NCI-H146 treated with DMSO at 0.1 percent for 48 hours (cell line): Measurements from ENCODE around the gene PELI1.

Experiments
- DNase-seq: peaks from one replicate; lab custom pipeline; 2025; ENCODE audit not compliant: unreplicated experiment; lab: John Stamatoyannopoulos, UW

The PELI1 gene, protein sequence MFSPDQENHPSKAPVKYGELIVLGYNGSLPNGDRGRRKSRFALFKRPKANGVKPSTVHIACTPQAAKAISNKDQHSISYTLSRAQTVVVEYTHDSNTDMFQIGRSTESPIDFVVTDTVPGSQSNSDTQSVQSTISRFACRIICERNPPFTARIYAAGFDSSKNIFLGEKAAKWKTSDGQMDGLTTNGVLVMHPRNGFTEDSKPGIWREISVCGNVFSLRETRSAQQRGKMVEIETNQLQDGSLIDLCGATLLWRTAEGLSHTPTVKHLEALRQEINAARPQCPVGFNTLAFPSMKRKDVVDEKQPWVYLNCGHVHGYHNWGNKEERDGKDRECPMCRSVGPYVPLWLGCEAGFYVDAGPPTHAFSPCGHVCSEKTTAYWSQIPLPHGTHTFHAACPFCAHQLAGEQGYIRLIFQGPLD

DNA sequence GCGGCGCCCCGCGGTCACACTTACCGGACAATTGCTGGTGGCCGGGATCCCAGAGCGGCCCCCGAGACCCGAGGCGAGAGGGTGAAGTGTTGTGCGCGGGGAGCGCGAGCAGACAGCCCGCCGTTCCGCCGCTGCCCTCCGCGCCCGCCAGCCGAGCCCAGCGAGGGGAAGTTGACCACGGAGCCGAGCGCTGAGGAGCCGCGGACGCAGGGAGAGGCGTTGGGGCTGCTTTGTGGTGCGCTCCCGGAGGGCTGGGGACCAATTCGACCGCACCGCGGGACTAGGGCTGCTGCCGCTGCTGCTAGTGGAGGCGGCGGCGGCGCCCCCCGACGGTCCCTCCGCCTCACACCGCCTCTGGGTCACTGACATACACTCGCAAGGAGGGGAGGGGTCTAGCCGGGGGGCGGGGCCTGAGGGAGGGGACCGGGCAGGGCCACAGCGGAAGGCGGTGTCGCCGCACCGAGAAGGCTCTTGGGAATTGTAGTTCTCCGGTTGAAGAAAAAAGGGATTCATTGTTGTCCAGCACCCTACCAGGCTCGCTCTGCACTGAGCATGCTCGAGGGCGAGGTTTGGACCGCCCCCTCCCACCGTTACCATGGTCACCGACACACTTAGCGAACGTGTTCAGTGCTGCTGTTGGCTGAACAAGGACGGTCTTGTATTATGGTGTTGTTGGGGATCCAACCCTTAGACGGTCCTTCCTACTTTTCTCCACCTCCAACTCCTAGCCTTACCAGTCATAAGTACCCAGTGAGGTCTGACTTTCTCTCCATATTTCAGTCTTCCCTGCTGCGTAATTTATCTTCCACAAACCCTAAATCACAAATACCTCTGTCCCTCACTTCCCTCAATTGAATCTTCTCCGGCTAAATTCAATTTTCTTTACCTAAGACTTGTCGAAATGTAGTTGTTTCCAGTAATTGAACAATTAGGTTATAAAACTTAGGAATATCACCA lies at the start of gene PELI1:
Gene PELI1, minus strand, starts transcription at position 364 of the 957 bp plus-strand sequence. CDS start 36,110 bp downstream, outside the sequence.
- peak; percentile 96 for DNase-seq

DNA sequence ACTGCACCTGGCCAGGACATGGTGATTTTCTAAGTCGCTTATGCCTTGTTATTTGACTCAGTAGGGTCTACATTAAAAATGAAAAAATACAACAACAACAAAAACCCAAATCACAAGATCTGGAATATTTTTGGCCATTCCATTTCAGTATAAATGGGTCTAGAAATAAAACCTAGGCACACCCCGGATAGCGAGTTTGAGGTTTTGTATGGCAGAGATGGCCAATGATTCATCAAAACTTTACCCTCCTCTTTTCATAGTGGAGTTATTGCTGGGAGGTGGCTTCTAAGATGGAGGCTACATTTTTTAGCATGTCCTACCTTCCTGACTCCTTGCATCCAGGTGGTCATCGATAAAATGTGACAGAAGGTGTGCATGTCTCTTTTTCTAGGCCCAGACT lies 49.3 kb upstream of the PELI1 start:
- no peak for DNase-seq

DNA sequence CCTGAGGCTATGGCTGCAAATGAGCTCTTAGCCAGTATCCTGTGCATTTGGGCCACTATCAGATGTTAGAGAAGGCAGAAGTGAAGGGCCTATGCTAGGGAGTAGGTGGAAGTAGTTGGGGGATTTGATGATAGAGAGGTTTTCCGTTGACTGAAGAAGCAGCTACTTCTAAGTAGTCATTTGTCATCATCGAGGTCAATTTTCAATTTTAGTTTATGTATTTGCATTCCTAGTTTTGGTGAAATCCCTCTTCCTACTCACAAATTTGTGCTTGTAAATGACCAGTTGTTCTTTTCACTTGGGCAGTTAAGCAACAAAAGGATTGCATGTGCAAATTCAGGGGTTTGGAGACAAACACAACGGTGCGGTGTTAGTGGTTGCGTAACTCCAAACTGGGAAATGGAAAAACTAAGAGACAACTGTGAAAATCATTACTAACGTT lies 48.5 kb upstream of the PELI1 start:
- no peak for DNase-seq

DNA sequence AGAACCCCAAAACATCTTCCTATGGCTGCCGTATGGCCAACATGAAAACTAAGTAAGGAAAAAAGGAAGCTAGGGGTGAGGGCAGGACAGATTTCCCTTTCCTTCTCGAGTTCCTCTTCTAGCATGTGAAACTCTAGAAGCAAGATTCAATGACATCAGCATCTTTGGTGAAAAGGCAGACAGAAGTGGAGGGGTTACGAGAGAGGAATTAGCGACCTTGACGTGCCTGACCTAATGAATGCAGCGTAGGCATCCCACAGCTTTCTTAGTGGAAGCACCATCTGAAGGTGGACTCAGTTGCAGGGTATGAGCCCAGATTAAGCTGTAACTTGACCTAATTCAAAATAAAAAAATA lies 47.9 kb upstream of the PELI1 start:
- no peak for DNase-seq

DNA sequence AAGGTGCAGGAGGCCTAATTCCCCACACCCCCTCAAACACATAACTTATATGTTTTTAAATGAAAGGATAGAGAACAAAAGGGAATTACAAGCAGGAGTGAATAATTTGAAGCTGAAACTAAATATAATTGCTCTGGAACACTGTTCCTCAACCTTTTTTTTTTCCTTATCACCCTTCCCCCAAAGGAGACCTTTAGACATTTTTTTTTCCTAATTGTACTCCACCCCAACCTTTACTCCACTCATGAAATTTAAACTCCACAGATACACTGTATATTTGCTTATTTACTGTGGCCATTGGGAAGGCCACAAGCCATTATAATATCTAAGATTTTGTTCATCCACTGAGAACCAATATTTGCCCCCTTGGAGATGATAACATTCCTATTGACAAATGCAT lies 45.4 kb upstream of the PELI1 start:
- no peak for DNase-seq

DNA sequence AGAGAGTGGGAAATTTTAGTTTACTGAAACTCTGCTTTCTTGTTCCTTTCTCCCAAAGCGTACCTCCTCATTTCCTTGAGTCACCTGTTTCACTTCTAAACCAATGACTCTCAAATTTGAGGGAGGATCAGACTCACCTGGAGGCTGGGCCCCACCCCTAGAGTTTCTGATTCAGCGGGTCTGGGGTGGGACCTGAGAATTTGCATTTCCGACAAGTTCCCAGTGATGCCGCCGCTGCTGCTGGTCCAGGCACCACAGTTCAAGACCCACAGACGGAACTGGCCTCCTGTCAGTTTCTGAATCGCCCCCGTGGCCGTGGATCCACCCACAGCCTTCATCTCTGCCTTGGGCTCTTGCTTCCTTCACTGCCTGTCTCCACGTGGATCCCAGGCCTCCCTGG lies 44.9 kb upstream of the PELI1 start:
- no peak for DNase-seq

DNA sequence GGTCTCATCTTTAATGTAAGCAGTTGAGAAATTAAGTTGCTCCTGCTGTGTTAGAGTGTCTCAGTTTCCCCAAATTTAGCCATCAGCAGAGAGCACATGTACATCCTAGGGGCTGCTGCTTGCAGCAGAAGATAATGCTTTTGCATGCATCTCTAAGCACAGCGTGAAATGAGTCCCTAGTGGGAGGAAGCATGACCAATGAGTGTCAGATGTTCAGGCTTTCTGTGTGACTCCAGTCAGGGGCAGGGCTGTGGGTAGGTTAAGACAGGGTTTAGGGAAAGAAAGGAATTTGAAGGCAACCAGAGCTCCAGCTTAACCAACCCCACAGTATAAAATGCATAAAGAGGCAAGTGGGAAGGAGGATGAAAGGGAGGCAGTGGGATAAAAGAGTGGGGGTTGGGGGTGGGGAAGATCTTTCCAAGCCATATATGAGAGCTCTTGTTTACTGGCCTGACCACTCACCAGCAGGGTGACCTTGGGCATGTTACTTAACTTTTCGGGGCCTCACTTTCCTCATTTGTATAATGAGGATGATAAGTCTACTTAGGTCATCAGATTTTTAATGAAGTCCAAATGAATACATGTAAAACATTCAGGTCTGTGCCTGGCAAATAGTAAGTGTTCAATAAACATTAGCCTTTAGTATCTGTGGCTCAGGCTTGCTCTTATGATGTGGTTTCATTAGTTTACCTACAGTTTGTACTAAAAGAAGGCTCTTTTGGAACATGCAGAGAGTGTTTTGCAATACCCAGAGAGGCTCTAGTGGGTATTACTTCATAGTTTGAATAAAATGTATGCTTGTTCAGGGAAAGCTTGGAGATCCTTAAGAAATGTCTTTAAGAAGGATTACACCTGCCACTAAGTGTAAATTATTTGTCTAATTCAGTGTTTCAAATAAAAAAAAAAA lies 42.7 kb upstream of the PELI1 start:
- no peak for DNase-seq

DNA sequence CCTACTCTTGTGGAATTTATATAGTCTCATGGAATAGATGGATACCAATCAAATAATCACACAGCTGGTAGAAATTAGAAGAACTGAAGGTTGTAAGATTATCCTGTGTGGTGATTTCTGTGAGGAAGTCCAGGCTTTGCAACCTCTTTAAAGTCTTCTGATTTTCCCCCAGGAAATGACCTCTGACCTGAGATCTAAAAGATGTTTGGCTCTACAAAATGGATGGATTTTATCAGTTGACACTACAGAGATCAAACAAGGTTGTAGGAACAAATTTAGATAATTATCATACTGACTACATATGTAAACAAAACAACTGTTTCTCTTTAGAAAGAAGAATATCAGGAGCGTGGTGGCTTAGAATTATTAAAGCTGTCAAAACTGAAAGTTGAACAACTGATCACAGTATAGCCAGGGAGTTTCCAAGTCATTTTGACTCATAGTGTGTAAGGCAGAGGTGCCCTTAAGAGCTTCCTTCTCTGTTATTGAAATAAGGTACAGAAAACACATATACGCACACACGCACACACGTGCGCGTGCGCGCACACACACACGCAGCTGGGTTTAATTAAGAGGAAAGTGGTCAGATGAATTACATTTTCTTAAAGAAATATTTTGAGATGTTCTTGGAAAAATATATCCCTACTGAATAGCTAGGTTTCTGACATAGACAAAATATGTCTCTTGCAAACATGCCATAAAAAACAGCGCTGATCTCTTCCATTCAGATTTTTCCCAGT lies 35.5 kb upstream of the PELI1 start:
- DNase-seq: no peak

DNA sequence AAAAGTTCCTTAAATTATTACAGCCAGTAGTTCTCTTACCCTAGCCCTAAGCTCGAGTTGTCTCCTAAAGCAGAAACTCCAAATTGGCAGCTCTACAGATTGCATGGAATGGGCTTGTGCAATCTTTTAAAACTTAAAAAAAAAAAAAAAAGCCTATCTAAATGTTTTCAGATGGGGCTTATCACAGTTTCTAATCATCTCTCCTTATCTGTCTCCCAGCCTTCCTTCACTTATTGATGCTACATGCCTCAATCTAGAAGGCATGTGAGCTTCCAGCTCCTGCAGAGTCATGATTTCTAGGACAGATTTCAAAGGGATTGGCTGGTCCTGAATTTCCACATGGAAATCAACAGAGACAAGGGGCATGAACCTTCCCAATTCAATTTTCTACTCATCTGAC lies 33.1 kb upstream of the PELI1 start:
- no peak for DNase-seq

DNA sequence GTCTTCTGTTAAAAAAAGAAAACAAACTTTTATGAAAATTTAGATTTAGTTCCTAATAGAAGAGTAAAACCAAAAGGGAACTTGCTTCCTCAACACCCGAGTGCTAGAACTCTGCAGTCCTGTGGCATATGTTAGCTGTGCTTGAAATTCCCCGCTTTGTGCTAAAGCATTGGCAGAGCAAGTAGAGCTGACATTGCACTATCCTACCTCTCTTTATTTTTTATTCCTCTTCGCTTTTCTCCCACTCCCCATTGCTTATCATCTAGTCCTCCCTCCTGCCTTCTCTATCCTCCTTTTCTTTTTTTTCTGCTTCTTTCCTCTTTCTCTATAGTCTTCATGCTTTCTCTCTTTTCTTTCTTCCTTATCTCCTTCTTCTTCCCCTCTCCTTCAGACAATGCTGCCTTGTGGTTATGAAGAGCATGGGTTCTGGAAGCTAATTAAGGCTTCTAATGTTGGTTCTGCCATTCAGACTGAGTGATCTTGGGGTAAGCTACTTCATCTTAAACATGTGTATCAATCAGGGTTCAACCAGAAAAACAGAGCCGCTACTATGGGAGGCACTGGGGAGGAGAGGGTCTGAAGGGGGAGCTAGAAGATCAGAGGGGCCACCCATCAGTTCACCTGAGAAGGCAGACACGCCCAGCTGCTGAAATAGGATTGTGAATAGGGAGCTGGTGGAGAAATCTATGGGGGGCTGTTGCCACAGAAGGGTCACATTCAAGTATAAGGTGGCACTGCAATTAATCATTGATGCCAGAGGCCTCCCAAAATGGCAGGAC lies 31.4 kb upstream of the PELI1 start:
- DNase-seq: no peak

DNA sequence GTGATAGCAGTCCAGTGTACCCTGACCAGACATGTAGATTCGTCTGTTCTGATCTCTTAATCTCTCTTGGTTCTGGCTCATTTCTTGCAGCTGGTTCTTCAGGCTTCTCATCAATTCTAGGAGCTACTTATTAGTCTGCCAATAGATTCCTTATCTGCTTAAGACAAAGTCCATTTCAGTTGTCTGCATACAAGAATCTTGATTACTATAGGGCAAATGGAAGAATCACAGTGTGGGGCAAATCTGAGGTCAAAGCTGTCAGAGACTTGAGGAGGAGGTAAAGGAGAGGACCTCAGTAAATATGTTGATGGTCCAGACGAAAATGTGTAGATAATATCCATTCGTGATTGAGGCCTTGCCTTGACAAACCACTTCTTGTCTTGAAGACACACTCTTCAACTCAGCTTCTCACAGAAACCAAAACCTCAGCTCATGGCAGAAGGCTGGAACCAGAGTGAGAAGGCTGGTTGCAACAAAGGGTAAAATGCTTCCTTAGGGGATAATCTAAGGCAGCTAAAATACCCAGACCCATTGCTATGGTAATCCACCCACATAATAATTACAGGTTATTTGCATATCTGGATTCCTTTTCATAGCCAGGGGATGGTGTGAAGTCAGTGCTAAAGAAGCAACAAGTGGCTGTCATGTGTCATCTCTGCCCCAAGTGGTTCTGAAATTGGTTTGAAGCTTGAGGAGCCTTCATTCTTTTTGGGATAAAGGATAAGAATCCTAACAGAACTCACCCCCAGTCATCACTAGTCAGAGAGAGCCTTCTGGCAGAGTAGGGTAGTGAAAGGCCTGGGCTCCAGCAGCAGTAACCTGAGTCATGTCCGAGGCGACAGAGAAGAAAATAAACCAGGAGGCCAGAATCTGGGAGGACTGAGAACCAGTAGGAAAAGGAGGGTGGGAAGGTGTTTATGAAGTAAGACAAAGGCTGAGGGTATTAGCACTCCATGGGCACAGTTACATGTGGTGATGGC lies 29.2 kb upstream of the PELI1 start:
- DNase-seq: no peak

DNA sequence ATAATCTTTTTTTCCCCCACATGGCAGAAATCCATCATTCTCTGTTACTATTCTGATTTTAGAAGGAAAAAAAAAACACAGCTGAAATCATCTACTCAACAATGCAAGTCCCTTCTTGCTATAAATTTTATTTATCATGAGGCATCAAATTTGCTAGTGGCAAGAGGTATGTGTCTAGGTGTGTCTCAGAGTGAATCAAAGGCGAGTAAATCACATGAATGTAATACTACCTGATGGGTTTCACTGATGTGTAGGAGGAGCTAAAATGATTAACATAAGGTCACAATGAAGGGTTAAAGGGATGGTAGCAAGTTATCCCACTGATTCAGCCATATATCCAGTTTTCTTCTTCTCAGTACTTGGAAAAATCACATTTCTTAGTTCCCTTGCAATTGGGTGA lies 24.5 kb upstream of the PELI1 start:
- no peak for DNase-seq

DNA sequence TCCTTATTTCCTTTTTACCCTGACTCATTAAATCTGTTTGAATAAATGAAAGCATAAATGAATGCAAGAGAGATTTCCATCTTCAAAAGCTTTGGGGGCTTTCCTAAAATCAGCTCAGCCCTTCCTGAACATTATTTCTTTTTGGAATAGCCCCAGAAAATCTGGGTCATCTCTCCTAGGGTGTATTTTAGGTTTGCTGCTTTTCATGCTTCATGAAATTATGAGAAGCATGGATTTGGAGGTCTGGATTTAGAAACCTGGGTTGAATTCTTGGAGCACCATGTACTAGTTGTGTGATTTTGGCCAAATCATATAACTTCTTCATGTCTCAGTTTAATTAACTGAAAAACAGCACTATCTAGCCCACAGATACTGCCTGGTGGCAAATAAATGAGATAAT lies 24.0 kb upstream of the PELI1 start:
- no peak for DNase-seq

DNA sequence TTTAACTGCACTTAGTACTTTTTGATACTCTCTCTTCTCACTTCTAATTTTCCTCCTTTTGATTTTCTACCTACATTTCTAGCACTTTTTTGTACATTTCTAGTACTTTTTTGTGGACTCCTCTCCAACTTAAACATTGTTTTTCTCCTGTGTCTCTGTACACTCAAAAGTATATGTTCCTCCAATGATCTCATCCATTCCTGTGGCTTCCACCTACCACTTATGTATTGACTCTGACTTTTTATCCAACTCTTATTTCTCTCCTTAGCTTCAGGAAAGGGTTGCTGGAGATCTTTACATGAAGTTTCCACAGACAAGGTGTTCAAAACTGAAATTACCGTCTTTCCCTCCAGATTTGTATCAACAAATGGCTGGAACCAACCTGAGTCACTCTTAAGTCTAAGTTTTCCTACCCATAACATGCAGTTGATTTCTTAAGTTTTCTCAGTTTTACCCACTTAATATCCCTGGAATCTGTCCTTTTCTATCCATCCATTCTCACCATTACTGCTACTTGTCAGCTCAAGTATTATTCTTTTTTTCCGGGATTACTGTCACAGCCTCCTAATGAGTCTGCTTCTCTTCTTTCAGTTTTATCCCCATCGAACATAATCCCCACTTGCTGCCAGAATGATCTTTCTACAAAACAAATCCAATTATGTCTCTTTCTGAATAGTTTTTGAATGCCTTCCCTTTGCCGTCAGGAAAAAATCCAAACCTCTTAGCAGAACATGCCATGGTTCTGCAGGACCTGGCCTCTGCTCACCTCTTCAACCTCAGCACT lies 22.6 kb upstream of the PELI1 start:
- DNase-seq: no peak

DNA sequence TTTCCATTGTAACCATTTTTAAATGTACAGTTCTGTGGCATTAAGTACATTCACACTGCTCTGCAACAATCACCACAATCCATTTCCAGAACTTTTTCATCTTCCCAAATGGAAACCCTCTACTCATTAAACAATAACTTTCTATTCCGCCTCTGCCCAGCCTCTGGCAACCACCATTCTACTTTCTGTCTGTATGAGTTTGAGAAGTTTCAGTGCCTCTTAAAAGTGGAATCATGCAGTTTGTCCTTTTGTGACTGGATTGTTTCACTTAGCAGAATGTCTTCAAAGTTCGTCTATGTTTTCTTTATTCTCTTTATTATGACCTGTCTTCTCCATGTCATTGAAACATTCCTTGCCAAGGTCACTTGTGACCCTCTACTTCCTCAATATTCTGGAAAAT lies 22.0 kb upstream of the PELI1 start:
- DNase-seq: no peak

DNA sequence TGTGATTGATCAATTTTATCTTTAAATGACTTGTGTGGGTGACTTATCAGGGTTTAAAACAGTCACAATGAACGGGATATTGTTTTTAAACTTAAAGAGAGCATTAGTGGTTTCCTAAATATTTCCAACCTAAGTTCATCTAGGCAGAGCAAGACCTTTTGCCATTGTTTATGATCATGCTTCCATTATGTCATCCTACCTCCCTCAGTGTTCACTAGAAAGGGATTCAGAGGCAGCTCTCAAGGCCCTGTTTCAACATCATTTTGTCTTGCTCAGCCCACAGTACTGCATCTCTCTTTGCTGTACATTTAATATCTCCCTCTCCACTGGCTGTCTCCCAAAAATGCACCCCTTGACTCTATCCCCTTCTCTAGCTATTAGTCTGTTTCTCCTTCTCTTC lies 21.5 kb upstream of the PELI1 start:
- DNase-seq: no peak

DNA sequence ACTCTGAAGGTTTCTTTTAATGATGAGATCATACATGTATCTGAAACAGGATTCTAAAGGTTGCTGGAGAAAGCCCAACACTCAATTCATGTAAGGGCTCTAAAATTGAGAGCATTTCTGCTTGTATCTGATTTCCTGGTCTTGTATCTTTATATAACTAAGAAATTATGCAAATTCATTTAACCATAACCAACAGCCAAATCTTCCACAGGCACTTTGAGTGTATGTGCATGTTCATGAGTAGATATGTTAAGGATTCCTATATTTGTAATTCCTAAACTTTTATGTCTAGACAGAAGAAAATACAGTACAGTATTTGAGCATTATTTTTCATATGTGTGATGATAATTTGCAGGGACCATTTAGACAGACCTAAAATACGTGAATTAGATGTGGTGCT lies 20.4 kb upstream of the PELI1 start:
- DNase-seq: no peak

DNA sequence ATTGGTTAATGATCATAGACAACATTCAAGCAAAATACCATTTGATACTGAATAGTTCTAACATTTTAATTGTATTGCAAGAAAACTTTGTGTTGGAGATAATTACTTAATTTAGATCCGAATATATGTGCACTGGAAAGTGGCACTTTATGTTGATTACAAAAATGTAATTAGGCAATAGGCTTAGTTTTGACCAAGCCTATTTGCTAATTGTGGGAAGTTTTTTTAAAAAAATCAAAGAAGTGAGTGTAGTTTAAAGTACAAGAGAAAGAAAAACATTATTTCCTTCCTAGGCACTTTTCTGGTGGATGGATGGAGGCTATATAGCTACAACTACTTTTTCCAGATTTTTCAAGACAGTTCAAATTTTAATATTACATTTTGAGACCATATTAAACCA lies 18.3 kb upstream of the PELI1 start:
- DNase-seq: no peak
